Ectodermal cell (in vitro differentiated cells): Measurements from ENCODE around the gene DEDD2.

ENCODE experiments used
- H3K27ac ChIP-seq: 2 replicates; pipeline ENCODE4 v1.7.0; 2013; ENCODE audit warnings: mild to moderate bottlenecking, low read depth, low read length; ENCODE audit not compliant: insufficient read depth, poor library complexity, severe bottlenecking
- H3K27me3 ChIP-seq: 2 replicates; pipeline ENCODE4 v1.7.0; 2013; ENCODE audit warnings: mild to moderate bottlenecking, low read length; ENCODE audit not compliant: insufficient read depth, control insufficient read depth, poor library complexity, severe bottlenecking
- H3K36me3 ChIP-seq: one replicate; pipeline ENCODE4 v1.7.0; 2013; ENCODE audit warnings: low read length; ENCODE audit not compliant: control insufficient read depth, insufficient read depth
- H3K4me1 ChIP-seq: one replicate; pipeline ENCODE4 v1.7.0; 2013; ENCODE audit warnings: low read length; ENCODE audit not compliant: control insufficient read depth, insufficient read depth
- H3K4me3 ChIP-seq: 2 replicates; pipeline ENCODE4 v1.7.0; 2013; ENCODE audit warnings: low read depth, low read length, control low read depth; ENCODE audit not compliant: insufficient read depth
- H3K9me3 ChIP-seq: 2 replicates; pipeline ENCODE4 v1.7.0; 2013; ENCODE audit warnings: mild to moderate bottlenecking, low read length, moderate library complexity; ENCODE audit not compliant: control insufficient read depth
- WGBS, 2 experiments: methylation state at CpG; one replicate each; pipeline ENCODE4 v1.1.7; 2013; ENCODE audit warnings: missing lambda C conversion rate in 2 of 2; 5-methylcytosine and 5-hydroxymethylcytosine counted together

The DEDD2 gene

DNA sequence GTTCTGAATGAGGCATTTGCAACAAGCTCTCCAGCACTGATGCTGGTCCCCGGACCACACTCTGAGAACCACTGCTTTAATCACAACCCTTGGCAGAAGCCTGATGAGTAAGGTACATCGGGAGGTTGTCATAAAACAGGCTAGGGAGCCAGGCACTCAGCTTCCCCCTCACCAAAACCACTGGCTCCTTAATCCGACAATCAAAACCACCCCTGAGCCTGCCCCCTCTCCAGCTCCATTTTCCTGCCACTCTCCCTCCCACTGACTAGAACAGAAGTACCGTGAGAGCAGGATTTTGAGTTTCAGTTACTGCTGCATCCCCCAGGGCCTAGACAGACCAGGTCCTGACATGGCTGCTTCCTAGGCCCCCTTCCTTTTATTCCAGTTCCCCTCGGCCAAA is 17.7 kb upstream of the DEDD2 start:
- Histone ChIP-seq H3K9me3 (no peaks in the 10 kb centered on the region), H3K27ac (no peak overlapping the region), H3K4me1 (no peaks in the 10 kb centered on the region), H3K4me3 (no peak overlapping the region), H3K27me3 (no peaks in the 10 kb centered on the region), H3K36me3 (peaks cover 43% of the 10 kb centered on the region)
- 93 to 94% methylated on average over 5 of the region's 5 CpGs for WGBS, 2 experiments

GRCh38 chr19:42234364-42234763 is 16.9 kb upstream of the DEDD2 start:
- Histone ChIP-seq H3K27me3 (no peaks in the 10 kb centered on the region), H3K27ac (no peak overlapping the region), H3K4me3 (no peak overlapping the region), H3K36me3 (peaks cover 38% of the 10 kb centered on the region), H3K4me1 (no peaks in the 10 kb centered on the region), H3K9me3 (no peaks in the 10 kb centered on the region)
- 95 to 96% methylated on average over 11 of the region's 11 CpGs for WGBS, 2 experiments

GRCh38 chr19:42233678-42234292 is 16.3 kb upstream of the DEDD2 start:
- WGBS, 2 experiments, result 92 to 95% methylated on average over 6 of the region's 6 CpGs
- Histone ChIP-seq H3K27ac (no peak overlapping the region), H3K4me1 (no peaks in the 10 kb centered on the region), H3K4me3 (no peak overlapping the region), H3K27me3 (no peaks in the 10 kb centered on the region), H3K9me3 (no peaks in the 10 kb centered on the region), H3K36me3 (peaks cover 38% of the 10 kb centered on the region)

- Histone ChIP-seq H3K4me1 (no peaks in the 10 kb centered on the region), H3K9me3 (no peaks in the 10 kb centered on the region), H3K27me3 (no peaks in the 10 kb centered on the region), H3K36me3 (peaks cover 38% of the 10 kb centered on the region), H3K27ac (no peak overlapping the region), H3K4me3 (no peak overlapping the region)
- 90 to 91% methylated on average over 6 to 7 of the region's 7 CpGs for WGBS, 2 experiments
Observed at GRCh38 chr19:42233106-42233505, 15.6 kb upstream of the DEDD2 start.

- Histone ChIP-seq H3K36me3 (peaks cover 38% of the 10 kb centered on the region), H3K27me3 (no peaks in the 10 kb centered on the region), H3K4me3 (no peak overlapping the region), H3K4me1 (no peaks in the 10 kb centered on the region), H3K27ac (no peak overlapping the region), H3K9me3 (no peaks in the 10 kb centered on the region)
- 94 to 95% methylated on average over 10 of the region's 10 CpGs for WGBS, 2 experiments
Observed at GRCh38 chr19:42232435-42232834, 15.0 kb upstream of the DEDD2 start.

DNA sequence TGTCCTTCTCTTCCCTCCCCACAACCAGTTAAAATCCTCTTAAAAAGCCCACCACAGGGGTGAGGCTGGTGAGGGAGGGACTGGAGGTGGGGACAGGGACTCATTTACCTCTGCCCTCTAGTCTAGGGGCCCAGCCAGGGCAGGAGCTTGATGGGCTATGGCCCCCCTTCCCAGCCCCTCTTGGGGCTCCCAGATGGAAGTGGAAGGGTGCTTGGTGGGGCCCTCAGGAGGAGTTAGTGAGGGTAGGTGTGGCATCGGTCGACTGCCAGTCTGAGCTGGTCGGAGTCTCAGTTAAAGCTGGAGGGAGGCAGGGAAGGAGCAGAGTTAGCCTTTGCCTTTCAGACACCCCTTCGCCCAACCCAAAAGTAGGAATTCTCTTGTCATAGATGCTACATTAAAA is 13.1 kb upstream of the DEDD2 start:
- 92 to 96% methylated on average over 4 of the region's 4 CpGs for WGBS, 2 experiments
- Histone ChIP-seq H3K27me3 (no peaks in the 10 kb centered on the region), H3K4me3 (no peak overlapping the region), H3K27ac (no peak overlapping the region), H3K4me1 (no peaks in the 10 kb centered on the region), H3K36me3 (peaks cover 39% of the 10 kb centered on the region), H3K9me3 (no peaks in the 10 kb centered on the region)

DNA sequence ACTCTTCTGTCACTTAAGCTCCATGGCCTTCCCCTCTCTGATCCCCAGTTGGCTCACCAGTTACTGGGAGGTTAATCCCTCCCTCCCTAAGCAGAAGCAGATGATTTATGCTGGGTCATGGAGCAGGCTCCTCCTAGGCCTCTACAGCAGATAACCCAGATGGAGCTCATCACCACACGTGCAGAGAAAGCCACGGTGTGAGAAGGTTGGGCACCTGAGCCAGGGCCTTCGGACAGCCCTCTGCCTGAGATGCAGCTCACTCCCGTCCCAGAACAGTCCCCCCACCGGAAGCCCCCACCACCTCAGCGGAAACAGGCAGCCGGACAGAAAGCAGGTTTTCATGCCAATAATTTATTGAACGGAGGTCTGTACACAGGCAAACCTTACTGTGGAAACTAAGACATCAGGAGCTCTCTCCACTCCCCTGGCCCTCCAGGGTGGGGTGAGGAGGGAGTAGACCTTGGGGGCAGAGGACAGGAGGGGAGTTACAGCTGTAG is 12.4 kb upstream of the DEDD2 start:
- H3K4me1 ChIP-seq, result no peaks in the 10 kb centered on the region
- no peaks in the 10 kb centered on the region for H3K27me3 ChIP-seq
- peaks cover 40% of the 10 kb centered on the region for H3K36me3 ChIP-seq
- WGBS, 2 experiments, result 91 to 93% methylated on average over 8 of the region's 8 CpGs
- H3K9me3 ChIP-seq, result no peaks in the 10 kb centered on the region
- H3K27ac ChIP-seq, result no peak overlapping the region
- H3K4me3 ChIP-seq, result no peak overlapping the region

- Histone ChIP-seq H3K4me3 (no peak overlapping the region), H3K27me3 (no peaks in the 10 kb centered on the region), H3K4me1 (no peaks in the 10 kb centered on the region), H3K27ac (peak overlapping the region; percentile 44), H3K9me3 (no peaks in the 10 kb centered on the region), H3K36me3 (peaks cover 40% of the 10 kb centered on the region)
- 91 to 92% methylated on average over 4 of the region's 4 CpGs for WGBS, 2 experiments
Observed at GRCh38 chr19:42229301-42229854, 11.9 kb upstream of the DEDD2 start.

DNA sequence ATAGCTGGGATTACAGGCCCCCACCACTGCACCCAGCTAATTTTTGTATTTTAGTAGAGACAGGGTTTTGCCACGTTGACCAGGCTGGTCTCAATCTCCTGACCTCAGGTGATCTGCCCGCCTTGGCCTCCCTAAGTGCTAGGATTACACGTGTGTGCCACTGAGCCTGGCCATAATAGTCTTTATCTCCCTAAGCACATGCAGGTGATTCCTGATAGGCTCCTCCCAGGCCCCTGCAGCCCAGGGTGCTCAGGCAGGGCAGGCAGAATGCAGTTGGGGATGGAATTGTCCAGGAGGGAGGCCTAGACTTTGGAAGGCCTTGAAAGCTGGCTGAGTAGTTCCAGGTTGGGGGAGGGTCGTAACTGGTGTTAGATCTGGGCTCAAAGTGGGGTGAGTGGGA is 11.2 kb upstream of the DEDD2 start:
- Histone ChIP-seq H3K4me3 (no peak overlapping the region), H3K4me1 (no peaks in the 10 kb centered on the region), H3K36me3 (peaks cover 36% of the 10 kb centered on the region), H3K27me3 (no peaks in the 10 kb centered on the region), H3K27ac (no peak overlapping the region), H3K9me3 (no peaks in the 10 kb centered on the region)
- WGBS, 2 experiments, result 88 to 90% methylated on average over 4 of the region's 4 CpGs

DNA sequence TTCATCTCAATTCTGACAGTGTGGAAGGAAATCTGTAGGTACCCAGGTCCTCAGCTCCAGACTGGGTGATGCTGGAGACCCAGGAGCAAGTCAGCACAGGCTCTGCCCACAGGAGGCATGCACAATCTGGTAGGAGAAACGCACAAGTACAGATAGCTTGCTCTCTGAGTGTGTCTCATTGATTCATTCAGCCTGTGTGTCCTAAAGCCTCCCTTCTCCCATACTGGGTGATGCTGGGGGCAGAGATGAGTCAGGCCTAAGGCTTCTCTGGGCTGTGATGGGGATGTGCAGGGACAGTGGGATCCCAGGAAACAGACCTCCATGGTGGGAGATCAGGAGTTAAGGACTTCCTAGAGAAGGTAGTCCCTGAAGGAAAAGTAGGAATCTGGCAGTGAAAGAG is 9.4 kb upstream of the DEDD2 start:
- peaks cover 26% of the 10 kb centered on the region for H3K36me3 ChIP-seq
- 93 to 94% methylated on average over 1 of the region's 1 CpG for WGBS, 2 experiments
- H3K4me3 ChIP-seq, result no peak overlapping the region
- no peaks in the 10 kb centered on the region for H3K27me3 ChIP-seq
- H3K27ac ChIP-seq, result no peak overlapping the region
- H3K4me1 ChIP-seq, result no peaks in the 10 kb centered on the region
- H3K9me3 ChIP-seq, result no peaks in the 10 kb centered on the region
